ENCODE measurements around the gene RPTOR.

GRCh38 chr17:80936723-80937122 is 392.1 kb downstream of the RPTOR start:
- TF ChIP-seq CTCF (conservative IDR thresholded peaks at IDR 0.05 in 1 of 2, IDR thresholded peaks at IDR 0.05 in 1 of 2; ENCODE audit: low read depth in 1 of 2, low read length in 2 of 2) = no peak
- no peak for TF ChIP-seq EZH2 (IDR thresholded peaks at IDR 0.05; ENCODE audit: low read length, missing control alignments)
